D721Med (cell line): ENCODE results near the gene FMNL3.
A peak's percentile ranks its signal among the peaks of the same experiment; 100 is the strongest.
"Not testable (repeated sequence)": the region's sequence is repeated elsewhere in the genome, so short reads cannot be mapped to it uniquely, and the experiment has no call there.

ENCODE experiments used
- DNase-seq: peaks from one replicate; pipeline ENCODE4 v3.0.0; 2011; ENCODE audit warnings: low spot score; ENCODE audit not compliant: insufficient read length
- FAIRE-seq: peaks from 2 replicates; lab custom pipeline; 2011; peaks lifted over from hg19 to GRCh38; lab: Jason Lieb, UNC
- CTCF ChIP-seq: IDR thresholded peaks from 2 replicates; pipeline ENCODE4 v1.5.1; 2012; ENCODE audit warnings: mild to moderate bottlenecking, control low read depth; ENCODE audit not compliant: insufficient read depth; ENCODE audit errors: missing control alignments

FMNL3 gene

GRCh38 chr12:49741882-49742620 lies 34.8 kb upstream of the FMNL3 start:
- DNase-seq, result no peak
- no peak for TF ChIP-seq CTCF
- FAIRE-seq, result no peak

- FAIRE-seq (no peak), DNase-seq (peak; percentile 38)
- peak; percentile 86 for TF ChIP-seq CTCF
Measured at GRCh38 chr12:49740930-49741881, 34.0 kb upstream of the FMNL3 start, which contains the start of gene TMBIM6. TSS of gene TMBIM6 (plus strand) at chr12:49741557. CDS start at chr12:49752494, 10,937 bp downstream.

GRCh38 chr12:49740277-49740676 lies 33.1 kb upstream of the FMNL3 start:
- FAIRE-seq, DNase-seq: not testable (repeated sequence)

- not testable (repeated sequence) for FAIRE-seq, DNase-seq
Measured at GRCh38 chr12:49738721-49739120, 31.5 kb upstream of the FMNL3 start.

GRCh38 chr12:49734900-49735299 lies 27.7 kb upstream of the FMNL3 start:
- FAIRE-seq, DNase-seq: not testable (repeated sequence)

GRCh38 chr12:49733219-49734017 lies 26.2 kb upstream of the FMNL3 start:
- FAIRE-seq (no peak), DNase-seq (no peak)
- TF ChIP-seq CTCF, result no peak

GRCh38 chr12:49730568-49731101 lies 23.4 kb upstream of the FMNL3 start:
- no peak for TF ChIP-seq CTCF
- FAIRE-seq (no peak), DNase-seq (no peak)

- DNase-seq (no peak), FAIRE-seq (no peak)
- TF ChIP-seq CTCF, result no peak
Measured at GRCh38 chr12:49730050-49730449, 22.8 kb upstream of the FMNL3 start.
